Activated naive CD8-positive, alpha-beta T cell (primary cell): Measurements from ENCODE around the gene KAZN.

Experiments
- H3K27ac Mint-ChIP-seq: one replicate; pipeline ENCODE4 v1.8.0; 2021; ENCODE audit warnings: mixed read lengths
- H3K27me3 Mint-ChIP-seq: one replicate; pipeline ENCODE4 v1.8.0; 2021; ENCODE audit warnings: mixed read lengths
- H3K36me3 Mint-ChIP-seq: one replicate; pipeline ENCODE4 v1.8.0; 2021; ENCODE audit warnings: mixed read lengths
- H3K4me1 Mint-ChIP-seq: one replicate; pipeline ENCODE4 v1.8.0; 2021; ENCODE audit warnings: low read depth, mixed read lengths
- H3K4me3 Mint-ChIP-seq: one replicate; pipeline ENCODE4 v1.8.0; 2021; ENCODE audit warnings: mild to moderate bottlenecking, mixed read lengths
- H3K9me3 Mint-ChIP-seq: one replicate; pipeline ENCODE4 v1.8.0; 2021; ENCODE audit warnings: low read depth, mixed read lengths

The KAZN gene

DNA sequence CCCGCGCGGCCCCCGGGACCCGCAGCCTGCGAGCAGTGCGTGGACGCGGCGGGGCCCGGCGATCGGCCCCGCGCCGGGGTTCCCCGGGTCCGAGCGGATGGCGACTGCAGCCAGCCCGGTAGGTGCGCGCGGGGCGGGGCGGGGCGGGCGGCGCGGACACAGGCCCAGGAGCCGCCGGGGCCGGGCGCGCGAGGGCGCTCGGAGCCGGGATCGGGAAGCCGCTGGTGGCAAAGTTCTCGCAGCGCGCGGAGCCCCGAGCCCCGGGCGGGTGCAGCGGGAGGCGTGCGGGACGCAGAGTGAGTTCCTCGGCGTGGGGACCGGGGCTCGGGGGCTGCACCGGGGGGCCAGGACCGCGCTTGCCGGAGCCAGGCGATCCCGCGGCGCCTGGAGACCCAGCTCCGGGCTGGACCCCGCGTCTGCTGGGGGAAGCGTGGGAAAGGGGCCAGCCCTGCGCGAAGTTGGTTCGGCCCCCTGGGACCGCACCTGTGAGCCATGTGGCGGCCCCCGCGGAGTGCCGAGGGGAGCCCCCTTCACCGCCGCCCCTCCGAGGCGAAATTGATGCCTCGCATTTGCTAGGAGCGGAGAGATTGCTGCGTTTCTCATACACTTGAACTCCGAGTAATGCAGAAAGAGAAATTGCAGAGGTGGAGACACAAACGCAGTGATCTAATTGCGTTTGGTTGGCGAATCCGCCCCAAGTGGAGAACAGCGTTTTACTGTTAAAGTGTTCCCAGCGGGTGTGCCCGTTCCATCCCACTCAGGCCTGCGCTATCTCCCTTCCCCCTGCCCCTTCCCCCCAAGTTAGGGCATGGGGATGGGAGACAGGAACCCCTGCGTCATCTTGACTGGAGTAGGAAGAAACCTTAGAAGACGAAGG, 326.2 kb downstream of the KAZN start:
- Mint-ChIP-seq H3K27me3 (peaks cover 31% of the 10 kb centered on the region), H3K9me3 (no peaks in the 10 kb centered on the region), H3K27ac (no peak overlapping the region), H3K4me3 (peak overlapping the region; percentile 74), H3K4me1 (peaks cover 8% of the 10 kb centered on the region), H3K36me3 (no peaks in the 10 kb centered on the region)

DNA sequence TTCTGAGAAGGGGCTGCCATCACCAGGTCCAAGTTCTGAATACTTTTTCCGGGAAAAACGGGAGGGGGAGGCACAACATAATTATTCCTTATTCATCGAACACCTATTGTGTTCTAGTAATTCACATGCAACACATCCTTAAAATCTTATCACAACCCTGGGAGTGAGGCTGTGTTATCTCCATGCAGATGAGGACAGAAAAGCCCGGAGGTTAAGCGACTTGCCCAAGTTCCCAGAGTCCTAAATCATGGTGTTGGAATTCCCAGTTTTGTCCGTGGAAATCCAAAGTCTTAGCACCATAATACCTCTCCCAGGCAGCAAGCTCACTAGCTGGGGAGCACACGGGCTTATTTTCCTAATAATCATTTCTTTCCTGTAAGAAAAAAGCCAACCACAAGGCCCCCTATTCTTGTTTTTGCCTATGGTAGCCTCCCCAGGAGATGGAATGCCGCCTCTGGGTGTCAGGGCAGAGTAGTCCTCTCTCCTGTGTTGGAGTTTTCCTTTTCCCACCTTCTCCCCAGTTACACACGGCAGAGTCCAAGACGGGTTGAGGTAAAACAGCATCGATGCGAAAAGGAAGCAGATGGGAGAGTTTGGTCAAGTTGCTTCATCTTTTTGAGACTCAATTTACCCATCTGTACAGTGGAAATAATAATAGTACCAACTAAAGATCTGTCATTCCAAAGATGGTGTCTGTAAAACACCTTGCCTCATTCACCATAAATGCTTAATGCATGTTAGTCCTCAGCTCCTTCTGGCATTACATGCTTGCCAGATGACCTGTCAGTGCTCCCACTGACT, 327.1 kb downstream of the KAZN start:
- H3K4me3 Mint-ChIP-seq: peak overlapping the region; percentile 74
- H3K27ac Mint-ChIP-seq: no peak overlapping the region
- H3K4me1 Mint-ChIP-seq: peaks cover 8% of the 10 kb centered on the region
- no peaks in the 10 kb centered on the region for H3K36me3 Mint-ChIP-seq
- H3K9me3 Mint-ChIP-seq: no peaks in the 10 kb centered on the region
- peaks cover 31% of the 10 kb centered on the region for H3K27me3 Mint-ChIP-seq

DNA sequence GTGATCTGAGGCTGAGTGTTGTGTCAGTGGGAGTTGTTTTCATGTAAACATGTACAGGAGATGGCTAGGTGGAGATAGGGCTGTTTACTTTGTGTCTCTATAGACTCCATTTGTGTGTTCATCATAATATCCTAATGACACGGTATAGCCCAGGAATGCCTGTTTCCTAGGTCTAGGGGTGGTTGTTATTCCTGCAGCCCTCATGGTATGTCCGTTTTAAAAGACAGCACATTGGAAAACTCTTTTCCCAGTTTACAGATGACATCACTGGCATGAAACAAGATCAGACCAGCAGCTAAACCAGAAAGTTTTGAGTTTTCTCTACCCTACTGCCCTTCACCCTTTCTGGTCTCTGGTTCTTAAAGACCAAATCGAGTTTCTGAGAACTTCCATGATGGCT, 327.7 kb downstream of the KAZN start:
- H3K9me3 Mint-ChIP-seq: no peaks in the 10 kb centered on the region
- peak overlapping the region; percentile 40 for H3K4me3 Mint-ChIP-seq
- H3K27me3 Mint-ChIP-seq: peaks cover 31% of the 10 kb centered on the region
- peaks cover 8% of the 10 kb centered on the region for H3K4me1 Mint-ChIP-seq
- H3K36me3 Mint-ChIP-seq: no peaks in the 10 kb centered on the region
- no peak overlapping the region for H3K27ac Mint-ChIP-seq

DNA sequence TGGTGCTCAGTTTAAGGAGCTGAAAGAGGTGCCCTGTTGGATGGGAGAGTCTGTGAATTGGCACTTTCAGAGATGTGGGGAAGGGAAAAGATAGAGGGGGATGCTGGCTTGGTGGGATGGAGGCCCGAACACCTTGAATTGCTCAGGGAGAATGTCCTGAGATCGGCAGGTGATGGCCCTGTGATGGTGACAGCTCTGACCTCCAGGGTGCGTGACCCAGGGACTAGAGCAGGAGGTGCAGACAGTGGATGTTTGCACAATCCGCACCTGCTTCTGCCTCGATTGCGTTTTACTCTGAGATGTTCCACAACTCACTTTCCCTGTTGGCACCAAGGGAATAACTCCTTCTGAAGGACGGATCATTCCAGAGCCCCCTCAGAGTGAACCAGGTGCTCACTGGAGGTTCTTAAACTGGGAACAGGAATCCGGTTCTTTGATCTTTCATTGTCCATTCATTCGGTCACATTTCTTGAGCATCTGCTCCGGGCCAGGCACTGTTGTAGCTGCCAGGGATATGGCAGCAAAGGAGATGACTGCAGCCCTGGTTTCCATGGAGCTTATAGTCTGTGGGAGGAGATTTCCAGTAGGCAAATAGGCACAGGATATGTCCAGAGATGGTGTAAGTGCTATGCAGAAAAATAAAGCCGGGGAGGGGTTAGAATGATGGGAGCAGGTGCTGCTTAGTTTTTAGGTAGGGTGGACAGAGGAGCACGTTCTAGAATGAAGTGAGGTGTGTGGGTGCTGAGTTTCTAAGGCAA, 328.5 kb downstream of the KAZN start:
- Mint-ChIP-seq H3K27me3 (peaks cover 33% of the 10 kb centered on the region), H3K4me1 (peaks cover 8% of the 10 kb centered on the region), H3K36me3 (no peaks in the 10 kb centered on the region), H3K4me3 (no peak overlapping the region), H3K9me3 (no peaks in the 10 kb centered on the region), H3K27ac (no peak overlapping the region)

GRCh38 chr1:14928412-14928811, 329.9 kb downstream of the KAZN start:
- no peak overlapping the region for H3K4me3 Mint-ChIP-seq
- peaks cover 7% of the 10 kb centered on the region for H3K4me1 Mint-ChIP-seq
- no peaks in the 10 kb centered on the region for H3K36me3 Mint-ChIP-seq
- H3K27me3 Mint-ChIP-seq: peaks cover 31% of the 10 kb centered on the region
- H3K9me3 Mint-ChIP-seq: no peaks in the 10 kb centered on the region
- no peak overlapping the region for H3K27ac Mint-ChIP-seq

DNA sequence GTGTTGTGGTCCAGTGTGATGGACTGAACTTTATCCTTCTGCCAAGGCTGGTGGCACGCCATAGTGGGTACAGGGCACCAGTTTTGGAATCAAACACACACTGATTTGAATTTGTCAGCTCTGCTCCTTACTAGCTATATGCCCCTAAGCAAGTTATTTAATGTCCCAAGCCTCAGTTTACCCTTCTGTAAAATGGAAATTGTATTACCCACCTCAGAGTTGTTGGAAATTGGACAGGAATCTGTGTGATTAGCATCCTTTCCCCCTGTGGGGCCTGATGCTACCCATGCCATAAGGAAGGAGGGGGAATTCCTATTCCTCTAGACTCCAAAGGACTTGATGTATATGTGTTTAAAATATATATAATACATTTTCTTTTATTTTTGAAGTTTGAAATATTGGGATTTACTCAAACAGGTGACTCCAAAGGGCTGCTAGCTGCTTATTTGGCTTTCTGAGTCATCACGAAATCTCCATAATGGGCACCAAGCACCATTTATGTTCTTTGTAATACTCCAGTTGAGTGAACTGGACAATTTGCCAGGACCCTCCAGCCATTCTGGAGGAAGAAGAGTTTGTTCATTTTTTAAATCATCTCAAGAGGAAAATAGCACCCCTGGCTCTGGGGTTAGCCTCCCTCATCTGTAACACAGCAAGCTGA, 330.5 kb downstream of the KAZN start:
- H3K4me1 Mint-ChIP-seq: peaks cover 5% of the 10 kb centered on the region

DNA sequence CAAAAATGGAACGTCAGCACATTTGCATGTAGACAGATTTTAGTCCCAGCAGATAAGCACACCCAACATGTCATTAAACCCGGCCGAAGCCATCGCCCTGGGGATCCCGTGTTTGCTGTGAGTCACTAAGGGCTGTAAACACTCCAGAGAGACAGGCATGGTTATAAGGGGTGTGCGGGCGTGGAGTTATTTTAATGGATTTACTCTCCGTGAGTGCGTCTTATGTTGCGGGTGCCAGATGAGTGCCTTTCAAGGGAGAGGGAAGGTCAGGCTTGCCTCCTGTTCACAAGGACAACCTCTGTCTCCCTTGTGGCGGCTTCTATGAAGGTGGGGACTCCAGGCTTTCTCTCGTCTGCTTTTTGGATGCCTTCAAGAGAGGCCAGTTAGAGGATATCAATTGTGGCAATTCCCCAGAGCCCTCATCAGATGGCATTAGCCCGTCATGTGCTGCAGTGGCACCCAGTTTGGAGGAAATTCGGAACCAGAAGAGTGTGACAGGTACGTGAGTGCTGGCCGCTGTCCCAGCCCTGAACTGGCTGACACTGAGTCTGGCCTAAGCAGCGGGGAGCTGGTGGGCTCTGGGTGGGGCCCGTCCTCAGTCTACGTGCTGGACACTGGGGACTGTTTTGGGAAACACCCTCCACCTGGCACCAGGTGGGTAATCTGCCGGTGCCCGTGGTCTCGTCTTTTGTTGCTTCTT, 331.2 kb downstream of the KAZN start:
- no peak overlapping the region for H3K27ac Mint-ChIP-seq
- H3K27me3 Mint-ChIP-seq: peaks cover 29% of the 10 kb centered on the region
- no peaks in the 10 kb centered on the region for H3K9me3 Mint-ChIP-seq
- no peaks in the 10 kb centered on the region for H3K36me3 Mint-ChIP-seq
- H3K4me3 Mint-ChIP-seq: no peak overlapping the region
- H3K4me1 Mint-ChIP-seq: peaks cover 5% of the 10 kb centered on the region

More for the DNA sequence above, 330.5 kb downstream of the KAZN start:
- Mint-ChIP-seq H3K36me3 (no peaks in the 10 kb centered on the region), H3K9me3 (no peaks in the 10 kb centered on the region), H3K4me3 (no peak overlapping the region), H3K27me3 (peaks cover 29% of the 10 kb centered on the region), H3K27ac (no peak overlapping the region)

DNA sequence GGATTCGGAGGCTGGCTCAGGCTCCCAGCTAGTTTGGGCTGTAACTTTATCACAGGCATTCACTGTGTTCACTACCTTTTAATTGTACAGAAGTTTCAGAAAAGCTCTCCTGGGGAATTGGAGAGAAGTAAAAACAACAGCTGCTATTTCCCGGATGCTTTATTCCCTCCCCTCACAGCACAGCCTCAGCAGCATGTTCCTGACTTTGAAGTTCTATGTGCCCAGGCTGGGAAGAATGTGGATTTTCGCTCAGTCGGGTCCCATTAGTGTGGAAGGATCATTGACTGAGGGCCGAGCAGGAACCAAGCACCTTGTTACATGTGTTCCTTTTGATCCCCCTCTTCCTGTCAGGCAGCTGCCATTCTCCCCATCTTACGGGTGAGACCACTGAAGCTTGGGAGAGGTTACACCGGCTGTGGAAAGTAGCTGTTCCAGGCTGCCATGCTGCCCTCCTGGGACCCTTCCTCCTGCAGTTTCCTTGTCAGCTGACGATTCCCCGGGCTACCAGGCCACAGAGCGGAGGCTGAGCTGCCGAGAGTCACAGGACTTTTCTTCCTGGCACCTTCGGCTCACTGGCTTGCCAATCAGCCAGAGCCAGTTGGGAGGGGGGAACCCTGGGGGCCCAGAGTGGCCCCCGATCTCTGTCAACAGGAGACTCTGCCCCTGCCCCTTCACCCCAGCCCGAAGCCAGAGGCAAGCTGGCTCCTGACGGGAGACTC, 331.9 kb downstream of the KAZN start:
- no peaks in the 10 kb centered on the region for H3K4me1 Mint-ChIP-seq
- H3K27ac Mint-ChIP-seq: no peak overlapping the region
- H3K4me3 Mint-ChIP-seq: no peak overlapping the region
- H3K36me3 Mint-ChIP-seq: no peaks in the 10 kb centered on the region
- H3K27me3 Mint-ChIP-seq: peaks cover 25% of the 10 kb centered on the region
- no peaks in the 10 kb centered on the region for H3K9me3 Mint-ChIP-seq

DNA sequence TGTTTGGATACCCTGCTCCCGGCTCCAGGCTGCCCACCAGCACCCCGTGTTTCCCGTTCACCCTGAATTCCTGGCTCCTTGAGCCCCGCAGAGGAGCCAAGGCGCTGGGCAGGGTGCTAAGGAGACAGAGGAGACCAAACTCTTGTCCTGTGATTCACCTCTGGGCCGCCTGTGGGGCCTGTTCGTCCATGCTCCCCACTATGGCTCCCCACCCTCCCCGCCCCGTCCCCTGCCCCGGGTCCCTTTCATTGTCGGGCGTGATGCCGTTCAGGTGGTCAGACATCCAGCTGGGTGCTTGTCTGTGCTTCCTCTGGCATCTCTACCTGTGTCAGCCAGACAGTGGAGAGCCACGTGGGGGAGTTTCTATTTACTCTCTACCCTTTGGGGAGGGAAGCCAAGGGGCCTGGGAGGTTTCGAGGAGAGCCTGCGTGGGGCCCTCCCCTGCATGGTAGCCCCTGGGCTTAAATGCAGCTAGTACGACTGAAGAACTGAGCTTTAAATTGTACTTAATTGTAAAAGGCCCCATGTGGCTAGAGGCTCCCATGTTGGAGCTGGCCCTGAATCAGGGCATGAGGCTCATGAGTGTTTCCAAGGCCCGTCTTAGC, 333.7 kb downstream of the KAZN start:
- H3K27me3 Mint-ChIP-seq: peaks cover 13% of the 10 kb centered on the region
- no peaks in the 10 kb centered on the region for H3K36me3 Mint-ChIP-seq
- H3K9me3 Mint-ChIP-seq: no peaks in the 10 kb centered on the region
- no peaks in the 10 kb centered on the region for H3K4me1 Mint-ChIP-seq
- H3K4me3 Mint-ChIP-seq: no peak overlapping the region
- H3K27ac Mint-ChIP-seq: no peak overlapping the region

DNA sequence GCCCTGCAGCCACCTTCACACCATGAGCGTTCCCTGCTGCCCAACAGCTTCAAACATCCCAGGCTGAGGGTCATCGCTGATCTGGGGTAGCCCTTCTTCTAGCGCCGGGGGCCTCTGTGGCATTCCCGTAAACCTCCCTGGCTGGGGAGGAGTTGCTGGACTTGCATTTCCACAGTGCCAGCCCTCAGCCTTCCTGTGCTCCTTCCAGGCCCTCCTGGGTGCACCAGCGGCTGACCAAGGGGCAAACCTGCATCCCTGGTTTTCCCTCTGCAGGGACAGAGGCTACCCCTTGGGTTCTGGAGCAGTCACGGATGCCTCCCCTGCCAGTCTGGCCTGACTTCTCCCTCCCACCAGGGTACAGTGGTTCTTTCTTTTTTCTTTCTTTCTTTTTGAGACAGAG, 336.4 kb downstream of the KAZN start:
- Mint-ChIP-seq H3K4me1 (no peaks in the 10 kb centered on the region), H3K27me3 (peaks cover 2% of the 10 kb centered on the region)

DNA sequence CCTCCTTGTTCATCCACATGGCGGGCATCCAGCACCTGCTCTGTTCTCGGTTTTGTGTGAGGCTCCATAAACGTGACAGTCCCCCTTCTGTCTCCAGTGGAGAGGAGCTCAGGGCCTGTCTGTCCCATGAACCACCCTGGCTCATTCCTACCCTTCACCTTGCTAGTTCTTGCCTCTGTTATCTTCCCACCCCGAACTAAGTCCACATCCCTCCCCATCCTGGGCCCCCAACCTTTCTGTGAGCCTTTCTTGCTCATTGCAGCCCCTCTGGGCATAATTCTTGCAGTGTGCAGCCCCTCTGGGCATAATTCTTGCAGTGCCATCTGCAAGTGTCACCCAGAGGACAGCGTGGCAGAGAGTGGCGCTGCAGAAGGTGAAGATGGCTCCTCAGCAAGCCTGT, 338.3 kb downstream of the KAZN start:
- Mint-ChIP-seq H3K27me3 (no peaks in the 10 kb centered on the region), H3K9me3 (no peaks in the 10 kb centered on the region), H3K27ac (no peak overlapping the region), H3K4me1 (no peaks in the 10 kb centered on the region), H3K36me3 (no peaks in the 10 kb centered on the region), H3K4me3 (no peak overlapping the region)

More for the DNA sequence above, 336.4 kb downstream of the KAZN start:
- no peak overlapping the region for H3K4me3 Mint-ChIP-seq
- H3K27ac Mint-ChIP-seq: no peak overlapping the region
- H3K9me3 Mint-ChIP-seq: no peaks in the 10 kb centered on the region
- H3K36me3 Mint-ChIP-seq: no peaks in the 10 kb centered on the region

DNA sequence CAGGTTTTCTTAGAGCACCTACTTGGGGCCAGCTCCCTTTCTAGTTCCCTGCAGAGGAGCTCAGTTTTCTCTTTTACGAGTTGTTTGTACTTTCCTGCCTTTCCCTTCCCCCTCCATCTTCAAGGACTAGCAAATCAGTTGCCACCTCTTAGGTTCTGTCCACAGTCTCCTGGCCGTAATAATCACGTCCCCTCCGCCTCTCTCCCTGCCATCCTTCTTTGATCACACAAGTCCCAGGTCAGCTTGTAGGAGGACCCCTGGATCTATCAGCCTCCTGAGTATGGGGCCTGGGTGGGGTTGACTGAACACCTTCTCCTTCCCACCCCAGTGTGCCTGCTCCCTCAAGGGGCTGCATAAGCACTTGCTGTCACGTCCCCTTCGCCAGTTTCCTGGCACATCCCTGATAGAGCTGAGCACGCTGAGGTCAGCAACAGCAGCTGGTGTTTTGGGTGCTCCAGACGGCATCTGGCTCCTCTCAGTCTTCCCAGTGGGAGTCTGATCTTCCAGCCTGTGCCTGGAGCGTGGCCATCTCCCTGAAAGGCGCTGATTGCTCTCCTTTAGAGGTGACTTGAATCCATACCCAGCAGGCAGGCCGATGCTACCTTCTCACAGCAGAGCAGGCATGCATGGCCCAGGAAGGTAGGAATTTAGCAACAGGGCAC, 338.9 kb downstream of the KAZN start:
- no peaks in the 10 kb centered on the region for H3K9me3 Mint-ChIP-seq

More for the DNA sequence above, 338.9 kb downstream of the KAZN start:
- no peaks in the 10 kb centered on the region for H3K27me3 Mint-ChIP-seq
- H3K4me1 Mint-ChIP-seq: no peaks in the 10 kb centered on the region
- H3K27ac Mint-ChIP-seq: no peak overlapping the region
- H3K36me3 Mint-ChIP-seq: no peaks in the 10 kb centered on the region
- H3K4me3 Mint-ChIP-seq: no peak overlapping the region
